NB4 (cell line): ENCODE results near the gene CDH4.

Experiments
- MYC ChIP-seq: IDR thresholded peaks from 2 replicates; pipeline ENCODE4 v1.6.1; 2011; ENCODE audit warnings: low read depth, low read length
- POLR2A ChIP-seq: IDR thresholded peaks from 2 replicates; pipeline ENCODE4 v1.6.1; 2011; ENCODE audit warnings: mild to moderate bottlenecking; ENCODE audit not compliant: insufficient read length; ENCODE audit errors: extremely low read depth
- TF ChIP-seq, protein P1 (sequence below): IDR thresholded peaks from 2 replicates; pipeline ENCODE4 v1.6.1; 2011; ENCODE audit warnings: low read depth, low read length
- TF ChIP-seq, protein P2 (sequence below): IDR thresholded peaks from one replicate; pipeline ENCODE4 v1.5.1; 2012; ENCODE audit warnings: low read depth, low read length

DNA sequence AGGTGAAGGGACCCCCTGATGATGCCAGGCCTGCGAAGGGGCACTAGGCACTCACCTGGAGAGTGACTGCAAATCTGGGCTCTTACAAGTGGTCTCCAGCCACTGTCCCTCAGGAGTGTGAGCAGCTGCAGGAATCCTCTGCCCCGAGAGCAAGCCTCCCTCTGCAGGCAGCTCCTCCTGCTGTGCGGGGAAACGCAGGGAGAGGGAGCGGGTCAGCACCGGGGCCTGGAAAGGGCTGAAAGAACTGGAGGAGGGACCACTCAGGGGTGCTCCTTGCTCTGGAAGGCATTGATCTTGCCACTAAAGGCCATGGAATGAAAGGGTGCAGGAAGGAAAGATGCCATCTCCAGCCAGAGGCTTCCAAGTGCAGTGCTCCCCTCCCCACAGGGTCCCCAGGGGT lies 168.0 kb downstream of the CDH4 start:
- TF ChIP-seq, protein P1, sequence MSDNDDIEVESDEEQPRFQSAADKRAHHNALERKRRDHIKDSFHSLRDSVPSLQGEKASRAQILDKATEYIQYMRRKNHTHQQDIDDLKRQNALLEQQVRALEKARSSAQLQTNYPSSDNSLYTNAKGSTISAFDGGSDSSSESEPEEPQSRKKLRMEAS: no peak
- TF ChIP-seq, protein P2, sequence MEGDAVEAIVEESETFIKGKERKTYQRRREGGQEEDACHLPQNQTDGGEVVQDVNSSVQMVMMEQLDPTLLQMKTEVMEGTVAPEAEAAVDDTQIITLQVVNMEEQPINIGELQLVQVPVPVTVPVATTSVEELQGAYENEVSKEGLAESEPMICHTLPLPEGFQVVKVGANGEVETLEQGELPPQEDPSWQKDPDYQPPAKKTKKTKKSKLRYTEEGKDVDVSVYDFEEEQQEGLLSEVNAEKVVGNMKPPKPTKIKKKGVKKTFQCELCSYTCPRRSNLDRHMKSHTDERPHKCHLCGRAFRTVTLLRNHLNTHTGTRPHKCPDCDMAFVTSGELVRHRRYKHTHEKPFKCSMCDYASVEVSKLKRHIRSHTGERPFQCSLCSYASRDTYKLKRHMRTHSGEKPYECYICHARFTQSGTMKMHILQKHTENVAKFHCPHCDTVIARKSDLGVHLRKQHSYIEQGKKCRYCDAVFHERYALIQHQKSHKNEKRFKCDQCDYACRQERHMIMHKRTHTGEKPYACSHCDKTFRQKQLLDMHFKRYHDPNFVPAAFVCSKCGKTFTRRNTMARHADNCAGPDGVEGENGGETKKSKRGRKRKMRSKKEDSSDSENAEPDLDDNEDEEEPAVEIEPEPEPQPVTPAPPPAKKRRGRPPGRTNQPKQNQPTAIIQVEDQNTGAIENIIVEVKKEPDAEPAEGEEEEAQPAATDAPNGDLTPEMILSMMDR: no peak
- no peak for TF ChIP-seq POLR2A
- TF ChIP-seq MYC: no peak
